Mammary epithelial cell (primary cell): Measurements from ENCODE around the gene OGFR.

ENCODE experiments used
- EZH2 ChIP-seq: IDR thresholded peaks from 2 replicates; pipeline ENCODE4 v1.6.1; 2012; ENCODE audit warnings: low read length, inconsistent platforms, borderline replicate concordance
- TF ChIP-seq, protein P1 (sequence below), 2 donors: IDR thresholded peaks in 1 of 2; conservative IDR thresholded peaks in 1 of 2; 2 replicates each; pipeline ENCODE4 v1.5.1; 2011 to 2012; ENCODE audit warnings: inconsistent platforms in 2 of 2, low read length in 2 of 2, mild to moderate bottlenecking in 2 of 2, control low read depth in 1 of 2, low read depth in 1 of 2; ENCODE audit not compliant: insufficient read depth in 1 of 2; ENCODE audit errors: extremely low read depth in 1 of 2

DNA sequence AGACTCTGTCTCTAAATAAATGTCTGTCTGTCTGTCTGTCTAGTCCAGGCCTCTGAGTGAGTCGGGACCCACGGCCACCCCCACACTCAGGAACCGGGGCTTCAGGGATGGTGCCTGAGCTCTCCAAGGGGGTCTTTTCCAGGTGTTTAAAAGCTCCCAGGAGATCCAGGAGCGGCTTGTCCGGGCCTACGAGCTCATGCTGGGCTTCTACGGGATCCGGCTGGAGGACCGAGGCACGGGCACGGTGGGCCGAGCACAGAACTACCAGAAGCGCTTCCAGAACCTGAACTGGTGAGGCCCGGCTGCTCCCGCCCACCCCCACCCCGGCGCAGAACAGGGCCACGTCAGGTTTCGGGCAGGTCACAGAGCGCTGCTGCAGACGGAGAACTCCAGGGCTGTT lies 6.7 kb downstream of the OGFR start:
- TF ChIP-seq, protein P1, sequence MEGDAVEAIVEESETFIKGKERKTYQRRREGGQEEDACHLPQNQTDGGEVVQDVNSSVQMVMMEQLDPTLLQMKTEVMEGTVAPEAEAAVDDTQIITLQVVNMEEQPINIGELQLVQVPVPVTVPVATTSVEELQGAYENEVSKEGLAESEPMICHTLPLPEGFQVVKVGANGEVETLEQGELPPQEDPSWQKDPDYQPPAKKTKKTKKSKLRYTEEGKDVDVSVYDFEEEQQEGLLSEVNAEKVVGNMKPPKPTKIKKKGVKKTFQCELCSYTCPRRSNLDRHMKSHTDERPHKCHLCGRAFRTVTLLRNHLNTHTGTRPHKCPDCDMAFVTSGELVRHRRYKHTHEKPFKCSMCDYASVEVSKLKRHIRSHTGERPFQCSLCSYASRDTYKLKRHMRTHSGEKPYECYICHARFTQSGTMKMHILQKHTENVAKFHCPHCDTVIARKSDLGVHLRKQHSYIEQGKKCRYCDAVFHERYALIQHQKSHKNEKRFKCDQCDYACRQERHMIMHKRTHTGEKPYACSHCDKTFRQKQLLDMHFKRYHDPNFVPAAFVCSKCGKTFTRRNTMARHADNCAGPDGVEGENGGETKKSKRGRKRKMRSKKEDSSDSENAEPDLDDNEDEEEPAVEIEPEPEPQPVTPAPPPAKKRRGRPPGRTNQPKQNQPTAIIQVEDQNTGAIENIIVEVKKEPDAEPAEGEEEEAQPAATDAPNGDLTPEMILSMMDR (conservative IDR thresholded peaks at IDR 0.05 in 1 of 2, IDR thresholded peaks at IDR 0.05 in 1 of 2; ENCODE audit: extremely low read depth in 1 of 2, insufficient read depth in 1 of 2, low read depth in 1 of 2, low read length in 2 of 2), result no peak
- no peak for TF ChIP-seq EZH2
